HG03457 (cell line): Measurements from ENCODE around the gene SDC1.
"Not testable (repeated sequence)": the region's sequence is repeated elsewhere in the genome, so short reads cannot be mapped to it uniquely, and the experiment has no call there.

Experiments
- ATAC-seq: cut with Tn5 transposase; IDR thresholded peaks from one replicate; pipeline ENCODE4 v1.9.1; 2021; ENCODE audit warnings: moderate number of reproducible peaks; ENCODE audit not compliant: unreplicated experiment

Gene SDC1

DNA sequence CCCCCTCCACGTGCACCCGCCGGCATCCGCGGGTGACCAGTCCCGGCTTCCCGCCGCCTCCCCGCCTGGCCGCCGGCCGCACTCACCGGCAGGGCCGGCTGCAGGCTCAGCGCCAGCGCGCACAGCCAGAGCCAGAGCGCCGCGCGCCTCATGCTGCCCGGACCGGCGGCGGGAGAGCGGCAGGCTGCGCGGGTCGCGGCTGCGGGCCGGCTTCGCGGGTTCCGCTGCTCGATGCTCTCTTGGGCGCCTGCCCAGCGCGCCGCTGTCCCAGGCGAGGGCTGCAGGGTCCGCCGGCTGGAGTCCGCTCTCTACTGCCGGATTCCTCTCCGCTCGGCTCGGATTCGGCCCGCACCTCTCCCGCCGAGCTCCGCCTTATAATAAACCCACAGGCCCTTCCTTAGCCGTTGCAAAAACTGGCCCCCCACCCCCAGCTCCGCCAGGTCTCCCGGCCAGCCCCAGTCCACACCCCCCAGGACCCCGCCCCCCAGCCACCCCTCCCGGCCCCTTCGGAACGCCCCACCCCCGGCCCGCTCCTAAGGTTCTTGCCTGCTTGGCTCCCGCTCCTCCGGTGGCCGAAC, at the start of gene SDC1:
Gene SDC1, minus strand, starts transcription at position 415 of the 578 bp plus-strand sequence. Its CDS starts 263 bp downstream, at position 152.
- ATAC-seq = no peak

GRCh38 chr2:20273042-20273441, 48.1 kb upstream of the SDC1 start:
- ATAC-seq = no peak

DNA sequence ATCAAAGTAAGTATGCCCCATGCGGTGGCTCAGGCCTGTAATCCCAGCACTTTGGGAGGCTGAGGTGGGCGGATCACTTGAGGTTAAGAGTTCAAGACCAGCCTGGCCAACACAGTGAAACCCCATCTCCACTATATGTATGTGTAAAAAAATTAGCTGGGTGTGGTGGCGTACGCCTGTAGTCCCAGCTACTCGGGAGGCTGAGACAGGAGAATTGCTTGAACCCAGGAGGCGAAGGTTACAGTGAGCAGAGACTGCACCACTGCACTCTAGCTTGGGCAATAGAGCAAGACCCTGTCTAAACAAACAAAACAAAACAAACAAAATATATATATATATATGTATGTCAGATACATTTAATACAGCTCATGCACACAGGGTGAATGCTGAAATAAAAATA, 43.4 kb upstream of the SDC1 start:
- ATAC-seq = not testable (repeated sequence)

DNA sequence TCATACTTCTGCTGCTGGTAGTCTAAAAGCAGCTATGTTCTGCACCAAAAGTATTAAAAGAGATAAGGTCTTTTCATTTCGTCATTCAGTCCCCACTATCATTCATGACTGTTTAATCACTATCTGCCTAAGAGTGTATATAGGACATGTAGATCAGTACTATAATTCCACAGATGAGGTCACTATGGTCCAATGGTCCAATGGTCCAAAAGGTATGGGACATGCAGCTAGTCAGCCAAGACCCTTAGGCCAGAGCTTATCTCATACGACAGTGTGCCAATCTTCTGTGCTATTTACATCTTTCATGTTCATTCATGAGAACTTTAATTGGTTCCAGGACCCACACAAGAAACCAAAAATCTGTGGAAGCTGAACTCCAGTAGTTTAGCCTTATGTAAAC, 42.6 kb upstream of the SDC1 start:
- no peak for ATAC-seq

DNA sequence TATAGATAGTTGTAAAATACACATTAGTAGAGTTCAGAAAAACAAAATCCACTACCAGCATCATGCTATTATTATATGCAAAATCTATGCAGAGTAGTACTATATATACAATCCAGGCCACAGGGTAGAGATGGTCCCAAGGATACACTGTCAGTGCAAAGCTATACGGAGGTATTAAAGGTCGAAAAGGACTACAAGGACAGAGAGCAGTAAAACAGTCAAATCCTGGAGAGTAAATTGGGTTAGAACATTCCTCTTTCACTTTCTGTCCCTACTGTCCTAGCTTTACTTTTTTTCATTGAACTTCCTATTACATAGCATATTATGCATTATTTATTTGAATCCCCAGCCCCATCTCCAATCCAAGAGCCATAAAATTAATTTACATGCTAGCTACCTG, 39.7 kb upstream of the SDC1 start:
- ATAC-seq = no peak

GRCh38 chr2:20257411-20257810, 32.5 kb upstream of the SDC1 start:
- no peak for ATAC-seq

DNA sequence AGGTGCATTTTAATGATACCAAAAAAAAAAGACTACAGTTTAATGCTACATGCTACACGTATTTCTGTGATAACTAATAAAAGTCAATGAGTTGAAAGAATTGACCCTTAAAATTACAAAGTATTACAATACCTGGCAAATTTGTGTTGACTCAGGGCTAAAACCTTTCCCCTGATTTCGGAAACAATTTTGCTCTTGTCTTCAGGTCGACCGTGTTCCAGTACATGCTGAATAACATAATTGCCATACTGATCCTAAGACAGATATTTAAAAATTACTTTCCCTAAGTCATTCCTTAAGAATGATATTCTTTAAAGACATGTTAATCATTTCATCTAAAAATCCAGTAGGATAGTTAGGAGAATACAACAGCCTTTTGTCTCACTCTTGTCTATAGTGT, 29.8 kb upstream of the SDC1 start:
- no peak for ATAC-seq

DNA sequence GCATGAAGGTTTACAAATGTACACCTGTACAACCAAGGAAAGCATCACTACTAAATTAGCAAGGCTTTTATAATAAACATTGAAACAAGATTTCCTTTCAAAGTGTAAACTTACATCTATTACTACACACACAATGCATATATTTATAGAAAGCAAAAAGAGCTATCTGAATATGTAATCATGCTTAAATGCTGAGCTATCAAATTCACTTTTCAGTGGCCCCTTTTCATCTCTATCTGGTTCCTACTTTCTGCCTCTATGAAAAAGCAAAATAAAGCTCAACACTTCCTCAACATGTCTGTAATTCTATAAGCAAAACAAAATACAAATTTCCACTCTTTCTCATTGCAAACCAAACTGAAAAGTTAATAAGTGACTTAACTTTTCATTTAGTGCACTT, 25.5 kb upstream of the SDC1 start:
- no peak for ATAC-seq

DNA sequence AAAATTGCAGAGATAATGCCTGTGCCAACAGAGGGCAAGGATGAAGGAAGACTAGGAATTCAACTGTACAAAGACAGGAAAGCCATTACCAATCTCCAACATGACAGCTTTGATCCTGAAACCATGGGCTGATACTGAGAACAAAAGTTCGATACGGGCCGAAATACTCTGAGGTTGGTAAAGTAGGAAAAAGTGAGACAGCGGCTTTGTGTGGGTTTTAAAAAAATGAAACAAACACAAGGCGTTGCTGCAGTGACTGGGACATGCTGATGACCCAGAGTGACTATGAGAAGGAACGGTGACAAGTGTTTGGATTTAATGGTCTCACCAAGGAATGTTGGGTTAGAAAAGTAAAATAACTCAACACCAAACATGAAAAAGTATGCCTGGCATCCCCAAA, 24.2 kb upstream of the SDC1 start:
- ATAC-seq = no peak

DNA sequence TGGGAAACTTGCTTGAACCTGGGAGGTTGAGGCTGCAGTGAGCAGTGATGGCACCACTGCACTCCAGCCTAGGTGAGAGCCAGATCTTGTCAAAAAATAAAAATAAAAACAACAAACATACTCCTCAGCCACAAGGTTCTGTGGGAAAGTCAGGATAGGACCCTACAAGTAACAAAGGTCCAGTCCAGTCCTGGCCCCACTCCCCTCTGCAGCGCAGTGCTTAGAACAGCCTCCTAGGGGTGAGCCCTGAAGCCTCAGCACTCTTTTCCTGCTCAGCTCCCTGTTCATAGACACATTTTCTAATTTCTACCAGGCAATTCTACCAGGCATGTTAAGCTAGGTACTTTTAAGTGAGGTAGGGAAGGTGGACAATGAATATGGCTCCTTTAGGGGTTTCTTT, 22.2 kb upstream of the SDC1 start:
- ATAC-seq = no peak

DNA sequence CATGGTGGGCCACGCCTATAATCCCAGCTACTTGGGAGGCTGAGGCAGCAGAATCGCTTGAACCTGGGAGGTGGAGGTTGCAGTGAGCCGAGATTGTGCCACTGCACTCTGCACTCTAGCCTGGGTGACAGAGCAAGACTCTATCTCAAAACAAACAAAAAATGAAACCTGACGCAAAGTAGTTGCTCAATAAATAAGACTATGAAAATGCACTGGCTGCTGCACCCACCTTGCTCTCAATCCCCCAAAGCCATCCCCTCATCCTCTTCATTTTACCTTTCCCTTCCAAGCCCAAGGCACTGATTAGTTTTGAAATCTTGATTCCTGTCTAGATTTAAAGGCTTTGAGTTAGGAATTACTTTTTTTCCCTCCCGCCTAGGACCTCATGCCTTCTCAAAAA, 18.7 kb upstream of the SDC1 start:
- ATAC-seq = not testable (repeated sequence)

GRCh38 chr2:20242727-20243377, 17.9 kb upstream of the SDC1 start:
- no peak for ATAC-seq

DNA sequence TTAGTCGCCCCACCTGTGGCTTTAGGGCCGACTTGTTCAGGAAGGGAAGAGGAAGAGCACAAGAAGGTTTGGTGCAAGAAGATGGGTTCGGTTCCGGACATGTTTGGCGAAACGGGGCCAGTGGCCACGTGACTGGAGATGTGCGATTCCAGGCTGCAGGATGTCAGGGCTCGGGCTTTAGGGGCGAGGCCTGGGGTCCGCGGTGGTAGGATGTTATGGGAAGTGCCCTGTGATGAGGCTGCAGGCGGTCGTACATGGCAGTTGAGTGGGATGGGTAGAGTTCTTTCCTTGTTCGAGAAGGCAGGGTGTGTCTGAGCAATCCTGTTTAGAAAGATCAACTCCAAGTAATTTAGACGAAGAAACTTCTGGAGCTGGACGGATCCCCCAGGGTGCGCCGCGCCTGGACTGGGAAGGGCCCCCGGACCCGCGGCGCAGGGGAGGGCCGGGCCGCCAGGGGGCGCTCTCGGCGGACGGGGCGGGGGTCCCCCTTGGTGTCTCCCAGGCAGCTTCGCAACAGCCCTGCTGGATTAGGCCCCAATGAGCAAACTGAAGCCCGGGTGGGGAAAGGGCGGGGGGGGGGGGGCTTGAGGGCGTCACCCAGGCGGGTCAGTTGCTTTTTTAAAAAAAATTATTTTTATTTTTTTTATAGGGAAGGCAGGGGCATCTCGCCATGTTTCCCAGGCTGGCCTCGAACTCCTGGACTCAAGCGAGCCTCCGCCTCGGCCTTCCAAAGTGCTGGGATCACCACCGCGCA, 17.2 kb upstream of the SDC1 start:
- no peak for ATAC-seq

- ATAC-seq = not testable (repeated sequence)
Measured at GRCh38 chr2:20240291-20240690, 15.4 kb upstream of the SDC1 start.

DNA sequence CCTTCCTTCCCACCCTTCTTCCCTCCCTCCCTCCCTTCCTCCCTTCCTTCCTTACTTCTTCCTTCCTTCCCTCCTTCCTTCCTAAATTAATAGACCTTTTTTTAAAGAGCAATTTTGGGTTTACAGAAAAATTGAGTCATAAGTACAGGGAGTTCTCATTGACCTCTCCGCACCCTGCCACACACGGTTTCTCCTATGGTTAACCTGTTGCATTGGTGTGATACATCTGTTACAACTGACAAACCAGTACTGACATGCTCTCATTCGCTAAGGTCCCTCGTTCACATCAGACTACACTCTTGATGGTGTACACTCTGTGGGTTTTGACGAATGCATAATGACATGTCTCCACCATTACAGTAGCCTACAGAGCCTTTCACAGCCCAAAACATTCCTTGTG, 11.6 kb upstream of the SDC1 start:
- ATAC-seq = no peak

DNA sequence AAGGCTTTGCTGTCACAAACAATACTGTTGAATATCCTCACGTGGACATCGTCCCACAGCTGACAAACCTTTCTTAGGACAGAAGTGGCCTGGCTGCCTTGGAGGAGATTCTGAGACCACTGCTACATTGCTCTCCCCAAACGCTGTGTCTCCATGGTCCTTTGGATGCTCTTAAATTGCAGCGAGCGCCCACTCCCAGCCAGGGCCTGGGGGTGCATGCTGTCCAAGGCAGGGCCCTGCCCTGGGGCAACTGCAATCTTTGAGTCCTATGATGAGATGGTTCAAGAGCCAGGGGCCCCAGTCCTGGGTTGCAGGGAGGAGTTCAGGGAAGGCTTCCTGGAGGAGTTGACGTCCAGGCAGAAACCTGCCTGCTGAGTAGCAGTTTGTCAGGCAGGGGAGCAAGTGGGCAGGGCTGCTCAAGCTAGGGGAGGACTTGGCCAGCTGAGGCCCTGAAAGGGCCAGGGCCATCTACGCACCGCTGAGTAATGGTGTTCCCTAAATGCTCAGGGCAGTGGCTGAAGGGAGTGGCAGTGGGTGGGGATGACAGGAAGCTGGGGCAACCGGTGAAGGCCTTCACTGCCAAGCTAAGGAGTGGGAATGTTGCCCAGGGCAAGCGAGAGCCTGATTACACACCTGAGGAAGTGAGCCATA, 10.8 kb upstream of the SDC1 start:
- ATAC-seq = no peak

- not testable (repeated sequence) for ATAC-seq
Measured at GRCh38 chr2:20234597-20234996, 9.7 kb upstream of the SDC1 start.

GRCh38 chr2:20232837-20233207, 7.9 kb upstream of the SDC1 start:
- no peak for ATAC-seq

DNA sequence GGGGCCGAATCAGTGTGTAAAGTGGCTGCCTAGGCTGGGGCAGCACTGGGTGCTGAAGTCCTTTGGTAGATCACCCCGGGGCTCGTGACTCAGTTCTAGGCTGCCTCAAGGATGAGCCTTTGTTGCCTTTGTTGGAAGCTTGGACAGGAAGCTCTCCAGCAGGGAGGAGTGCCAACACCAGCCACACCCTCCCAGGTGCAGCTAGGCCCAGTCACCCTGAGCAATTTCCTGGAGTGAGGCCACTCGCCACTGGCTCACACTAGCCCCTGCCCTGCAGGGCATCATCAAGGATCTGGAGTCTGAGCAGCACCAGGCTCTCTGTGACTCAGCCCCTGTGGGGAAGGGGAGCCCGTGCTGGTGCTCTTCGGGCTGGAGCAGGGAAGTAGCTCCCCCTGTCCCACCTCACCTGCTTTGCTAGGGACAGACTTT, 6.7 kb upstream of the SDC1 start:
- ATAC-seq = no peak

DNA sequence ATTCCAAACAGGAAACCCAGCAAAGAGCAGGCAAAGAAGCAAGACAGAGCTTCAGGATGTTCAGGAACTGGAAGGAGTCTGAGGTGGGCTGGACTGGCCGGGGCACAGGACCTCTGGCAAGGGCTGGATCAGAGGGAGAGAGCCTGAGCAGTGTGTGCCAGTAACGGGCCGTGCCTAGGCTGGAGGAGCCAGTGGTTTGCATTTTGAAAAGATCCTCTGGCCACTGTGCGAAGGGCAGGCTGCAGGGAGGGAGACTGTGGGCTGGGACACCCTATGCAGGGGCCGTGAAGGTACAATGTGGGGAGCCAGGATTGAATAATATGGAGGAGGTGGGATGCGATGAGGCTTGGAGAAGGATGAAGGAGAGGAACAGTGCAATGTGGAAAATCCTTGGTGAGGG, 6.2 kb upstream of the SDC1 start:
- no peak for ATAC-seq

DNA sequence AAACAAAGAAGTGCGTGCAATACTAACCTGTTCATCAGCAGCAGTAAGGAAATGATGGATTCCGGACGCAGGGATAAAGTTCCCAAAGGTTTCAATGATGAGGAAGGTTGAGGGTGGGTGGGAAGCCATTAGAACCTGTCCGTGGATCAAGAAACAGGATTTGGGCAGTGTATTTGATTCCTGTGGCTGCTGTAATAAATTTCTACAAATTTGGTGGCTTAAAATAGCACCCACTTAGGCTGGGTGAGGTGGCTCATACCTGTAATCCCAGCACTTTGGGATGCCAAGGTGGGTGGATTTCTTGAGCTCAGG, 5.1 kb upstream of the SDC1 start:
- no peak for ATAC-seq
